Stimulated activated CD4-positive, alpha-beta T cell treated with anti-CD3 and anti-CD28 coated beads, Interleukin-2, amount 100 ng/mL, for 48 hours (primary cell): ENCODE measurements around the gene MT3.
A peak's percentile ranks its signal among the peaks of the same experiment; 100 is the strongest.

Experiments used
- DNase-seq, 2 donors: peaks; one replicate each; pipeline ENCODE4 v3.0.0-alpha.2; 2020

The MT3 gene

DNA sequence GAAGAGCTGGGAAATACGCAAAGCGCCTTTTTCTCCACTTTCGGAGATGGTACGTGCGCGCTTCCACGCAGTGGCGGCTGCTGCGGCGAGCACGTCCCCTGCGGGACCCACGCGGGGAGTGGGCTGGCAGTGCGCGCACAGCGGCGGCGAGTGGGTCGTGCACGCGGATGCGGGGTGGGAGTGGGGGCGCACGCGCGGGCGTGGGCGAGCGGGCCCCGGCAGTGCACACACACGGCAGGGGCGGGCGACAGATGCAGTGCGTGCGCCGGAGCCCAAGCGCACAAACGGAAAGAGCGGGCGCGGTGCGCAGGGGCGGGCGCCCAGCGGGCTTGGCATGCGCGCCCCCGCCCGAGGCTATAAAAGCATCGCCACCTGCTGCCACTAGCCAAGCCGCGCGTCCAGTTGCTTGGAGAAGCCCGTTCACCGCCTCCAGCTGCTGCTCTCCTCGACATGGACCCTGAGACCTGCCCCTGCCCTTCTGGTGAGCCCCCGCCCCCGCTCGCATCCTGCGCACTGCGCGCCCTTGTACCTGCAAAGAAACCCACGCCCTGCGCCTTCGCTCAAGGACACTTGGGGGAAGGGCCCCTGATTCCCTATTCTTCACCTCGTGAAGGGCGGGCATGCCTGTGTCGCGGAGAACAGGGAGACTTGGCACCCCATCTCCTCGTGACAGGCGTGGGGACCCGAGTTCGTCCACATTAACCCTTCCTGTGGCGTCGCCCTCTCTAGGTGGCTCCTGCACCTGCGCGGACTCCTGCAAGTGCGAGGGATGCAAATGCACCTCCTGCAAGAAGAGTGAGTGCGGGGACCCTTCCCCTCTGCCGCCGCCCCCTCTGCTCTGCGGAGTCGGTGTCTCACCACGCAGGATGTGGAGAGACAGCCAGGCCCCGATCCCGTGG lies at the start of gene MT3:
MT3 (plus strand) TSS at position 388 of the 899 bp plus-strand sequence; CDS start at position 451, 63 bp downstream.
- DNase-seq = no peak

DNA sequence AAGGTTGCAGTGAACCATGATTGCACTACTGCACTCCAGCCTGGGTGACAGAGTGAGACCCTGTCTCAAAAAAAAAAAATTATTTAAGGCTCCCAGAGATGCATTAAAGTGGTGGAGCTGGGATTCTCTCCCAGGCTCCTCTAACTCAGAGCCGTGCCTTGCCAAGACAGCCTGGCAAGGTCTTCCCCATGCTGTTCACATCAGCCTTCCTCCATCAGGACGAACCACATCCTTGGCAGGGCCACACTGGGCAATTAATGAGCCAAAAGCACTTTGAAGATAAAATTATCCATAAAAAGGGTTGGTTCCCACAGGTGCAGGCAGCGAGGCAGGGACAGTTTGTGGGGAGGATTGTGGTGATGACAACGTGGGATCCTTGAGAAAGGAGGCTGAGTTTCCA lies 49.7 kb upstream of the MT3 start:
- no peak for DNase-seq

DNA sequence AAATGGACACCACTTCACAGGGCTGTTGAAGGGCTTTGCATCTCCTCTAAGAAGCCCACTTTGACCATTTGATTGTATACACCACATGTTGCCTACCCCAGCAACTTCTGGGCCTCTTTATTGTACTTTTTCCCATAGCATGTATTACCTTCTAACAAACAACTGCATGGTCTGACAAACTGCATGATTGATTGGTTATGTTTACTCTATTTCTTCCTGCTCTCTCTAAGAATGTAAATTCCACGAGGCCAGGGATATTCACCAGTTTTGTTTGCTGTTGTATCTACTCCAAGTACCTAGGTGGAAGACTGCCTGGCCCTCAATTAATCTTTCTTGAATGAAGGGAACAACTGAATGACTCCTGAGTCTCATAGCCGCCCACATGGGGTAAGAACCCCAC lies 47.3 kb upstream of the MT3 start:
- no peak for DNase-seq

DNA sequence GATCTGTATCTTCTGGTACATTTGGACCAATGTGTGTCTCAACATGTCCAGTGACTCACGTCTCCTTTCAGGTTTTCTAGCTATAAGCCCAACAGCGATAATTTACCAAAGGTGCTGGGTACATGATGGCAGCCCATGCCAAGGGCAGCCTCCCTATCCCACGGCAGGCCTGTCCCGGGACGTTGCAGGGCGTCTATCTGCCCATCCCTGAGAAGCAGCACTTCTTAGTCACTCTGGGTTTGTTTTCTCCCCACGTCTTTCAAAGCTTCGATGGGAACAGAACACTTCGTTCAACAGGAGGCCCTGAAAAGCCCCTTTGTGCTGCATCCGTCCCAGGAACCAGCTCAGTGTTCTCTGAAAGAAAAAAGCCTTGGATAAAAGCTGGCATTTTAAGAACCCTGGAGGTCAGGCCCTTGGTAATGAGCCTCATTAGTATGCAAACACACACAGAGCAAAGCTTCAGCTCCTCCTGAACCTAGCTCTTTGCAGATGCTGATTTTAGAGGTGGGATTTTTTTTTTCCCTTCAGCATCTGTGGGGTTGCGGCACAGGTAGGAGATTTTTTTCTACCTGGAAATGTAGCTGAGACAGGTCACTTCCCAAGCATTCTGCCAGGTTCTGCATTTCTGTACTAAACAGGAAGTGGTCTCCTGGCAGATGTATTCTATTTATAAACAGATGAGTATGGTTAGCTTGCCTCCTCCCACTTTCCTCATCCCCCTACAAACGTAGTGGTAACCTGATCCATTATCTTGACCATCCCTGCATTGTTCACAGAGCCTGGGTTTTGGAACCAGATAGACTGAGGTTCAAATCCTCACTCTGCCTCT lies 42.0 kb upstream of the MT3 start:
- DNase-seq = no peak

DNA sequence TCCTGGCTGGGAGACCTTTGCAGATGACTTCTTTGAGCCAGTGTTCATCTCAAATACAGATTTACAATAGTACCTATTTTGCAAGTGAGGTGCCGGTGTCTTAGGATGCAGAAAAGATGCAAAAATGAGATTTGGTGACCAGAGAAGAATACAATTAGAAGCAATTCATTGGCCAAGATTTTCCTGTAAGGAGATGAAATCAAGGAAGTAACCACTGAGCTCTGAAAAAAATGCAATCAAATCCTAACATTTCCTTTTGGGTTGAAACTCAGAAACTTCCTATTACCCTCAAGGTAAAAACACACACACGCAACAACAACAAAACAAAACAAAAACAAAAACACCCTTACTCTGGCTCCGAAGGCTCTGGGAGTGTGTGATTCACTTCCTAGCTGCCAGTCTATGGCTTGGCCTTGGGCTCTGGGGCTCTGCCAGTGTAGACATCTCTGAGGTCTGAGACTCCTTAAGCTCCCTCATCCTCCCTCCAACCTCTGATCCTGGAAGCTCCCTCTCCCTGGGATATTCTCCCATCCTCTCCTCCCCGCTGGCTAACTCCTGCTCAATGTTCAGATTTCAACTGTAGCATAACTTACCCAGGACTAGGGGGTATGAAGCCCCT lies 41.3 kb upstream of the MT3 start:
- no peak for DNase-seq

DNA sequence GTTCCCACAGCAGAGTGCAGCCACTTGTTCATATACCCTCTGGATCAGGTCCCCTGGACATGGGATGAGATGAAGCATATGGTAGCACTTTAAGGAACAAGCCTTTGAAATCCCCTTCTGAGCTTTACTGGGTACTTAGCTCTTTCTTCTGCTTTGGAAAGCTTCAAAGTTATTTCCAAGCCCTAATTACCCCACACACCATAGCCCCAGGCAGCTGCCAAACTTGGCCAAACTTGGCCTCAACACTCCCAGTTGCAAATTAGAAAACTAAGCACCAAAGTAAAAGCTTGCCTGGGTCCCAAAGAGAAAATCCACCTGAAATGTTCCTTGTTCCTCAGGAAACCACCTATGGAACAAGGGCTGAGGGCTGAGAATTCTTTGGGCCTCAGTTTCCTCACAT lies 40.2 kb upstream of the MT3 start:
- DNase-seq = no peak

DNA sequence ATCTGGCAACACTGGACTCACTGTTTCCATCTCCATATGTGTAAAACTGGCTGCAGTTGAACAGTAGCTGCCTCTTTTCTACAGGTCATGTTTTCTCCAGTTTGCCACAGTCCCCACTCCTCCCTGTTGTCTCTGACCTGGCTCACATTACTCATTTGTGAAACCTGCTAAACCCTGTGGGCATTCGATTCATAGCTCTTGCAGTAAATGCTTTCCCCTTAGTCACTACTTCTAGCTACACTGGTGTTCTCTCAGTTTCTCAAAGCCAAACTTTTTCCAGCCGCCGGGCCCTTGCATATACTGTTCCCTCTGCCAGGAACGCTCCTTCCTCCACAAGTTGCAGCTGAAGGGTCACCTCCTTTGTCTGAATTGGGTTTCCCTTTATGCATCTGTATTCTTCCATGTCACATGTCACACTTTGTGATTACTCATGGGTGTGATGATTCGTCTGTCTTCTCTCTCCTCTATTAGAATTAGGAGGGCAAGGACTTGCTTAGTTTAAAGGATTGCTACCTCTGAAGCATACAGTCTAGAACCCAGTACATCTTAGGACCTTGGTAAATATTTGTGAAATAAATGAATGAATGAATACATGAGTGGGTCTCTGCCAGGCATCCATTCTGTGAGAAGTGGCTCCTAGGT lies 39.5 kb upstream of the MT3 start:
- peak in 1 of 2 donors; percentile 1 for DNase-seq

DNA sequence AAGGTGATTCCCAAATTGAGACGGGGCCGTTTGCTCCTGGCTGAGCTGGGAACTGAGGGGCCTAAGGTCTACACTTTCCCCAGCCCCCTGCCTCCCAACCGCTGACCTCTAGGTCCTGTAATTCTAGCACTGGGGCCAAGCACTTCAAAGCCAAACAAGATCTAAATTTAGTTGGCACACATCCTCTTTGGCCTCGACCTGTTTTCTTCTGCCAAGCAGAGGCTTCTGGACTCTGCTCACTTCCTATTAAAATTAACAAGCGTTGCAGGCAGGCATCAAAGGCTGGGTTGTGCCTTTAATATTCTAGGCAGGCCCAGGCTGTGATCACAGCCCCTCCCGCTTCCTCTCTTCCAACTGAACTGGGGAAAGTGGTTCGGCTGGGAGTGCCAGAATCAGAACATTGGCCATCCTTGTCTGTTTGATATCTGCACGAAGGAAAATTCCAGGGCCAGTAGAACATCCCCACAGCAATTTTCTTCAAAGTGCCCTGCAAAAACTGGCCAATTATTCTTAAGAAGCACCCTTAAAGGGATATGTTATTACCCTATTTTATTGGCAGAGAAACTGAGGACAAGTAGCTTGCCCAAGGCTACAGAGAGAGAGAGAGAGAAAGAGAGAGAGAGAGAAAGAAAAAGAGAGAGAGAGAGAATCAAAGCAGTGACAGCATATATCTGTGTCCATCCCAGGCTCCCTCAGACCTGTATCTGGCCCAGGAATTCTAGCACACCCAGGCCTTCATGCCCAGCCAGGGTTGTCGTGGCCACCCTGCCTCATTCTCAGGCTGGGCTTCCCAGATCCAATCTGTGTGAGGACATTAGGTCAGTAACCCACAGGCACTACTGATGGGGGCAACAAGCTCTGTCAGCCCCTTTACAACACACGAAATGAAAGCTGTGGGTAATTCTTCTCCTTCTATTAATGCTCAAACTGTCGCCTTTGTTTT lies 37.3 kb upstream of the MT3 start:
- no peak for DNase-seq

DNA sequence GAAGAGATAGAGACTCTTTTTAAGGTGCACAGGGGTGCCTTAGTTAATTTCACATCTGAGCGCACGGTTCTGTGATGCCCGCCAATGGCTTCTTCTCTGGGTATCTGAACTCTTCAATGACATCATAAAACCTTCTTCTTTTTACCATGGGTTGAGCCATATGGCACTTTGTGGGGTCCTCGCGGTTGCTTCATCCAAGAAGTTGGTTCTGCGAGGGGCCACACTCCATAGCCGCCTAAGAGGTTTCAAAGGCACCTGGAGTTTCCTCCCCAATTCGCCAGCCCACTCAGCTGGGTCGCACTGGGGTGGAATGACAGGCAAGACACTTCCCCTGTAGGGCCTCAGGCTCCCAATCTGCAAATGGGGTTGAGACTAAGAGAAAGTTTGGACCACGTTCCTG lies 34.9 kb upstream of the MT3 start:
- DNase-seq = no peak

DNA sequence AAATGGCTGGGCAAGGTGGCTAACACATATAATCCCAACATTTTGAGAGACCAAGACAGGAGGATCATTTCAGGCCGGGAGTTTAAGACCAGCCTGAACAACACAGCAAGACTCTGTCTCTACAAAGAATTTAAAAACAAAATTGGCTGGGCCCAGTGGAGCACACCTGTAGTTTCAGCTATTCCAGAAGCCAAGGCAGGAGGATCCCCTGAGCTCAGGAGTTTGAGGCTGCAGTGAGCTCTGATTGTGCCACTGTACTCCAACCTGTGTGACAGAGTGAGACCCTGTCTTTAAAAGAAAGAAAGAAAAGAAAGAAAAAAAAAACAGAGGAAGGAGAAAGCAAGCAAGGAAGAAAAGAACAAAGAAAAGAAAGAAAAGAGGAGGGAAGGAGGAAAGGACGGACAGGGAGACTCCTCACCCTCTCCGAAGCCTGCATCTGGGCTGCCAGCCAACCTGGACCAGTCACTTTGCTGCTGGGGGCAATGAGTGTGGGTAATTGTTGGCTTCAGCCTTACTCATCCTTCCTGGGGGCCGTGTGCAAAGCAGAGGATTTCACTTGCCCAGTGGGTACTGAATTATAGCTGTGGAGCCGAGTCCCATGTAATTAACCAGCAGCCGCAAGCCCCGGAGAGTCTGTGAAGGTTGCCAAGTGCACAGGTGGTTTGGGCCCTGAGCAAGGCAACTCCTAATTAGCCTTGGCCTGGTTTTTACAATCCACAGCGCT lies 31.1 kb upstream of the MT3 start:
- no peak for DNase-seq

DNA sequence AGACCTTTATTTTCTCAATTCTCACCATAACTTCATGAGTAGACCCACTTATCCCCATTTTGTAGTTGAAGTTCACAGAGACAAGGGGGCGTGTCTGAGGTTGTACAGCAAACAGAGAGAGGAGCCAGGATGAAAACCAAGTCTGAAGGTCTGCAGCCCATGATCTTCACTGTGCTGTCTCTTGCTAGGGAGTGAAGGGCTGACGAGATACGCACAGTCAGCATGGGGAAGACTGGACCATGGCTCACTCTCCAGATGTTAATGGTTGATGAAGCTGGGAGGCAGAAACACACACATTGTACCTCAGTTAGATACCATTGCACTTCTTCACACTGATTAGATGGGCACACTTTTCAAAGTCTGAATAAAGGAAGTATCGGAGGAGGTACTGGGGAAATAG lies 30.2 kb upstream of the MT3 start:
- DNase-seq = no peak

DNA sequence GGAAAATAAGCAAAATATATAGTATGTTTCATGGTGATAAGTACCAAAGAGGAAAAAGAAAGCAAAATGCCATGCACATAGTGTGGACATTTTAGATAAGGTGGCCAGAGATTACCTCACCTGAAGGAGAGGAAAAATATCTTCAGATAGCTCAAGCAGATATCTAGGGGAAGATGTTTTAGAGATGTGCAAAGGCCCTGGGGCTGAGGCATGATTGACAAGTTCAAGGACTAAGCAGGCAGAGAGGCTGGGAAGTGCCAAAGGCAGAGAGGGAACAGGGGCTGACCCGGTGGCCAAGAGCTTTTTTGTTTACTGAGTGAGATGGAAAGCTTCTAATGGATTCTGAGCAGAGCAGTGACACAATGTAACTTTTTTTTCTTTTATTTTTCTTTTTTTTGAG lies 28.9 kb upstream of the MT3 start:
- no peak for DNase-seq

DNA sequence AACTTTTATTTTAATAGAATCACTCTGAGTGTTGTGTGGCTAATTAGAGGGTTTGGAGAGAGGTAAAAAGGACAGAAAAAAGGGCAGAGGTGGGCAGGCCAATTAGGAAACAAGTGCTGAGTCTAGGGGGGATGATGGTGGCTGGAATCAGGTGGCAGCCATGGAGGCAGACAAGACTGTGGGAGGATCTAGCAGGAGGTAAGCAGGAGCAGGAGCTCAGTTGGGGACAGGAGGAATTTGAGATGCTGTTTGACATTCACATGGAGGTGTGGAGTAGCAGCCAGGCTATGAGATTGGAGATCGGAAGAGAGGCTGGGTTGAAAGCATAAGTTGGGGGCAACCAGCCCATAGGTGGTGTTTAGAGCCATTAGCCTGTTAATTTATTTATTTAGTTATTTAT lies 28.2 kb upstream of the MT3 start:
- DNase-seq = no peak

DNA sequence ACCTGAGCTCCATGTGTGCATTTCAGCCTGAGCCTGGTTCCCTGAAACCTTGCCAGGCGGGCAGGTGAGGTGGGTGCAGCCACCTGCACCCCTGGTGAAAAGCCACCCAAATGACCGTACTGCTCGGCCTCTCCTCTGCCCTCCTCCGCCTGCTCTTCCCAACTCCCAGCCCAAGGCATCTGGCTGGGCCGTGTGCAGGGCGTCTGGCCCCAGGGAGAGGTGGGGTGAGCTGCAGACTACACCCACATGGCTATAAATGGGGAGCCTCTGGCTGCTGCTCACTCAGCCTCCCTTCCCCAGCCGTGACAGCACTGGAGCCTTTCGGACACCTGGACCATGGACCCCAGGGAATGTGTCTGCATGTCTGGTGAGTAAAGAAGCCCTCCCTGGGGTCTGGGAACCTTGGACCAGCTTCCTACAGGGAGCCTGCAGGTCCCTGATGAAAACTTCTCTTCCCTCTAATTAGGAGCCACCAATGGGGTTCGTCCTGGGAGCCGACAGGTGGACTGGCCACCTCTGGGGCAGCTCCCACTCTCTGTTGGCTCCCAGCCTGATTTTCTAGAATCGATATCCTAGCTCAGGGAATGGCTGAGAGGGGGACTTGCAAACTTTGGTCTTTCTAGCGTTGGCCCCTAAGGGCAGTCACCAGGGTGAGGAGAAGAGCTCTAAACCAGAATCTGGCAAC lies 24.4 kb upstream of the MT3 start, which contains the start of gene MT4:
MT4 (plus strand) TSS at position 281 of the 685 bp plus-strand sequence; CDS start at position 337, 56 bp downstream.
- no peak for DNase-seq

DNA sequence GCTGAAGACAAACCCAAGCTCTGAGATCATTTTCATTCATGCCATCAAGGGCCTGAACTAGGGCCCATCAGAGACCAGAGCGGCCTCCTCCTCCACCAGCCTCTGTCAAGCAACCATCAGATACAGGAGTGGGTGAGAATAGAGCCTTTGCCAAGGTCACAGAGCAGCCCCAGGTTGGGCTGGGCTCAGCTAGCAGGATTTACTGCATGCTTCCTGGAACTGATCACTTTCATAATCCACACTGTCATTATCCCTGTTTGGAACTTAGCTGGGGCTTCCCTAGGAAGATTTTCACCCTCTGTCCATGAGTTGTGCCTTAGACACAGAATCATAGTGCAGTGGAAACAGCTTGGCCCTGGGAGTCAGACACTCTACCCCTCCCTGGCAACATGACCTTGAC lies 19.4 kb upstream of the MT3 start:
- DNase-seq = no peak

DNA sequence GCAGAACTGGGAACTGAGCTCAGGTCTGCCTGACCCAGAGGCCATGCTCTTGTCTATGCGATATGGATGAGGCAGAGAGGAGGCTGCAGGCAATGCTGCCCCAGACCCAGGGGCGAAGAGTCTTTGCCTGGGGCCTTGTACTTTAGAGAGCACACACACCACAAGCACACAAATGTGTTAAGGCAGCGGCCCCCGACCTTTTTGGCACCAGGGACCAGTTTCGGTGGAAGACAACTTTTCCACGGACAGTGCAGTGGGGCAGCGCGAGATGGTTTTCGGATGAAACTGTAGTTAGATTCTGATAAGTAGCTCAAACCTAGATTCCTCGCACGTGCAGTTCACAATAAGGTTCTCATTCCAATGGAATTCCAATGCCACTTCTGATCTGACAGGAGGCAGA lies 17.8 kb upstream of the MT3 start:
- DNase-seq = no peak

DNA sequence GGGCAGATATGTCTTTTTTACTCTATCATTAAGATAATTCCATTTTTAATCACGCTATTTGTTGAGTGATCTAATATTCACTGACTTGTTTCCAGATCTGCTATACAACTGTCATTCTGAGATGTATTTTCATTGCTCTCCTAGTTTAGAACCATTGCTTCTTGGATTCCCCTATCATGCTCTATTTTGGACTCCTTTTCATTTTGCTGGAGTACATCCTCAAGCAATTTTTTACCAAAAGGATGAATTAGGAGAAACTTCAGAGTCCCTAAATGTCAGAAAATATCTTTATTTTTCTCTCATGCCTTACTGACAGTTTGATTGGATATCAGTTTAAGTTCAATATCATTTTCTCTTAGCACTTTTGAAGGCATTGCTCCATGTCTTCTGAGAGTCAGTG lies 14.7 kb upstream of the MT3 start:
- no peak for DNase-seq

DNA sequence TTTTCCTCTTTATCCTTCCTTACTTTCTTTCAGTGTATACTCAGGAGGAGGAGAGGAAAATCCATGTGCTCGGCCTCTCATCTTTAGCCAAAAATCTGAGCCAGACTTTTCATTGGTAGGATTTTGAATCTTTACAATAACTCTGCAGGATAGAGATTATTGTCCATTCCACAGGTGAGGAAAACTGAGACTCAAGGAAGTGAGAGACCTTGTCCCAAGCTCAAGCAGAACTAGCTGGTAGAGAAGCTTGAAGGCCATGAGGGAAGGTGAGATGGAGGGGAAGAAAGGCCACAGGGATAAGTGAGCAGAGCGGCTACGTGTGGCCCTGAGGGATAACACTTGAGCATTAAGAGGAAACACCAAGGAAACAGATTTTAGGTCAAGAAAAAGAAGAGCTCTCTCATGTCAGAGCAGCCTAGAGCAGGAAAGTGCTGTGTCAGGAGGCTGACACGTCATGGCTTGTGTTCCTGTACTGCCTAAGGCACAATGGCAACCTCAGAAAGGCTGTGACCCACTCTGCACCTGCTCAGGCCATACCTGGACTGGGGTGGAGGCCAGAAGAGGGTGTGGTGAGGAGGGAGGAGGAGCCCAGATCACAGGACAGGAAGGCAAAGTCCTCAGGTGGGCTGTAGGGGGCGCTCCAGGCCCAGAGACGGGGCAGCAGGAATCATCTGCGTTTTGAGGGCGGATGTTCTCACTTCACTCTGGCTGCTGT lies 12.6 kb upstream of the MT3 start:
- DNase-seq = peak; percentile 82 to 90

DNA sequence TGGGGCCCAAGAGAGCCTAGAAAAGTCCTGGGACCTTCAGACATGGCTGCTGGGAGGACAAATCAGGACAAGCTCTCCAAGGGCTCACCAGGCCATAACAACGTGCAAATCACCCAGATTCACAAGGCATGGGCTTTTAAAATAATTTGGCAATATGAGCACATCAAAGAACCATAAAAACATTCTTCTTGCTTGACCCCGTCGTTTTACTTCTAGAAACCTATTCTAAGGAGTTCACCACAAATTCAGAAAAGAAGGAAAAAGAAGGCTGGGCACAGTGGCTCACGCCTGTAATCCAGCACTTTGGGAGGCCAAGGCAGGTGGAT lies 12.1 kb upstream of the MT3 start:
- DNase-seq = no peak
